Spleen (tissue), 11 donors: ENCODE measurements around the gene ADAM15. TPM values are rescaled to one million over a fixed set of nuclear protein-coding genes. Genes with fewer than 3 reads are reported as not detected.

ENCODE experiments used
- DNase-seq: peaks from one replicate; pipeline ENCODE4 v3.0.0-alpha.2; 2020
- H3K27ac ChIP-seq, 8 donors: fragments of 200-600 bp; sonication (generic) in 7 of 8; 1 replicate in 4 of 8; 2 replicates in 4 of 8; pipeline versions ENCODE4 v1.5.0 to v1.8.0; 2016 to 2021; ENCODE audit warnings: inconsistent platforms in 4 of 8, mild to moderate bottlenecking in 4 of 8, moderate library complexity in 1 of 8
- H3K27me3 ChIP-seq, 7 donors: fragments of 200-600 bp; sonication (generic) in 6 of 7; replicated peaks in 1 of 7; 1 replicate in 4 of 7; 2 replicates in 3 of 7; pipeline versions ENCODE4 v1.5.0 to v1.8.0; 2016 to 2021; ENCODE audit warnings: inconsistent platforms in 3 of 7, mild to moderate bottlenecking in 1 of 7
- H3K36me3 ChIP-seq, 6 donors: fragments of 200-600 bp; sonication (generic) in 5 of 6; 1 replicate in 4 of 6; 2 replicates in 2 of 6; pipeline versions ENCODE4 v1.5.0 to v1.8.0; 2016 to 2021; ENCODE audit warnings: inconsistent platforms in 2 of 6
- H3K4me1 ChIP-seq, 6 donors: fragments of 200-600 bp; sonication (generic) in 5 of 6; 1 replicate in 3 of 6; 2 replicates in 3 of 6; pipeline versions ENCODE4 v1.5.0 to v1.8.0; 2016 to 2021; ENCODE audit warnings: inconsistent platforms in 3 of 6
- H3K4me3 ChIP-seq, 8 donors: fragments of 200-600 bp; sonication (generic) in 7 of 8; 1 replicate in 4 of 8; 2 replicates in 4 of 8; pipeline versions ENCODE4 v1.5.0 to v1.8.0; 2016 to 2021; ENCODE audit warnings: inconsistent platforms in 4 of 8, mild to moderate bottlenecking in 4 of 8, moderate library complexity in 2 of 8
- H3K9me3 ChIP-seq, 8 donors: fragments of 200-600 bp; sonication (generic) in 7 of 8; 1 replicate in 4 of 8; 2 replicates in 4 of 8; pipeline versions ENCODE4 v1.5.0 to v1.8.0; 2016 to 2021; ENCODE audit warnings: inconsistent platforms in 4 of 8
- POLR2A ChIP-seq, 3 donors: fragments of 450-650 bp; IDR thresholded peaks; one replicate each; pipeline ENCODE4 v1.5.1; 2017; ENCODE audit warnings: antibody characterized with exemption in 3 of 3, mild to moderate bottlenecking in 1 of 3
- POLR2AphosphoS5 ChIP-seq, 3 donors: sonication (generic); formaldehyde crosslinking; IDR thresholded peaks; one replicate each; pipeline ENCODE4 v1.5.1; 2017; ENCODE audit warnings: antibody characterized with exemption in 3 of 3
- WGBS, 5 donors: extraction: QIAGEN DNeasy Blood & Tissue Kit in 3 of 5; methylation state at CpG; one replicate each; pipeline versions ENCODE4 v1.1.5 to v1.1.7; 2013 to 2018; 5-methylcytosine and 5-hydroxymethylcytosine counted together
- intact Hi-C: fragments of 100-400 bp; cut with DNase I; formaldehyde crosslinking; loops from one replicate; pipeline ENCODE4 v1.15.0; 2023; ENCODE audit warnings: low total_unique reads
- polyA plus RNA-seq, 3 donors: library from polyadenylated mRNA; stranded (reverse); fragments of 200-250 nt; gene quantifications; one replicate each; pipeline ENCODE4 v1.2.1, GENCODE V29; 2013
- total RNA-seq, 7 donors: library from RNA; depleted of rRNA in 3 of 7; stranded (reverse); fragments of >200 nt in 3 of 7; fragmentation: NEBNext Ultra II Directional in 4 of 7; extraction: Animal tissue kit (Norgen Biotek cat#: 25700) in 4 of 7; gene quantifications; one replicate each; pipeline versions ENCODE4 v1.1.0 to v1.2.1, GENCODE V29; 2016 to 2021
- TF ChIP-seq, protein P1 (sequence below), 11 experiments: fragments of 200-600 bp in 7 of 11; fragments of 450-650 bp in 4 of 11; sonication (generic) in 4 of 11; IDR thresholded peaks in 8 of 11; conservative IDR thresholded peaks in 3 of 11; 1 replicate in 7 of 11; 2 replicates in 4 of 11; pipeline versions ENCODE4 v1.4.0 to v1.8.0; 2016 to 2021; ENCODE audit warnings: antibody characterized with exemption in 11 of 11, inconsistent platforms in 4 of 11, mild to moderate bottlenecking in 1 of 11
- donor health status: healthy with polysubstance abuse.
- donor health status: DM: no; HTN: no; CAD: no; lungs with moderate emphysema.
- donor health status: DM: no; HTN: no; CAD: no.
- donor health status: Bipolar disorder and iron deficiency.
- donor health status: healthy.
- donor health status: DM: no; HTN: no; CAD: no.
- donor health status: DM: yes; HTN: yes; CAD: no.

ADAM15 gene
- total and polyA plus RNA-seq, 10 donors = 70.8 to 313 (median 86.6) TPM

GRCh38 chr1:155004352-155005075, 46.6 kb upstream of the ADAM15 start:
- H3K36me3 ChIP-seq = no peaks in the 10 kb centered on the region
- peak overlapping the region; percentile 71 to 90 (median 78) for H3K4me3 ChIP-seq
- H3K4me1 ChIP-seq = peaks cover 33 to 91% (median 68%) of the 10 kb centered on the region in 6 donors
- intact Hi-C loops = loop anchor here (5.0 to 10.0 kb wide), 2 partner anchors 42 to 60 kb away; partner anchors contain the start of genes EFNA4 and PYGO2
- H3K27me3 ChIP-seq = no peaks in the 10 kb centered on the region
- WGBS, 5 donors = 42 to 62% (median 45%) methylated on average over 5 of the region's 5 CpGs
- H3K27ac ChIP-seq = peak overlapping the region; percentile 81 to 99 (median 95)
- no peaks in the 10 kb centered on the region for H3K9me3 ChIP-seq
- no peak for TF ChIP-seq POLR2A (IDR thresholded peaks at IDR 0.05)
- TF ChIP-seq, protein P1, sequence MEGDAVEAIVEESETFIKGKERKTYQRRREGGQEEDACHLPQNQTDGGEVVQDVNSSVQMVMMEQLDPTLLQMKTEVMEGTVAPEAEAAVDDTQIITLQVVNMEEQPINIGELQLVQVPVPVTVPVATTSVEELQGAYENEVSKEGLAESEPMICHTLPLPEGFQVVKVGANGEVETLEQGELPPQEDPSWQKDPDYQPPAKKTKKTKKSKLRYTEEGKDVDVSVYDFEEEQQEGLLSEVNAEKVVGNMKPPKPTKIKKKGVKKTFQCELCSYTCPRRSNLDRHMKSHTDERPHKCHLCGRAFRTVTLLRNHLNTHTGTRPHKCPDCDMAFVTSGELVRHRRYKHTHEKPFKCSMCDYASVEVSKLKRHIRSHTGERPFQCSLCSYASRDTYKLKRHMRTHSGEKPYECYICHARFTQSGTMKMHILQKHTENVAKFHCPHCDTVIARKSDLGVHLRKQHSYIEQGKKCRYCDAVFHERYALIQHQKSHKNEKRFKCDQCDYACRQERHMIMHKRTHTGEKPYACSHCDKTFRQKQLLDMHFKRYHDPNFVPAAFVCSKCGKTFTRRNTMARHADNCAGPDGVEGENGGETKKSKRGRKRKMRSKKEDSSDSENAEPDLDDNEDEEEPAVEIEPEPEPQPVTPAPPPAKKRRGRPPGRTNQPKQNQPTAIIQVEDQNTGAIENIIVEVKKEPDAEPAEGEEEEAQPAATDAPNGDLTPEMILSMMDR (IDR thresholded peaks at IDR 0.05 in 8 of 11, conservative IDR thresholded peaks at IDR 0.05 in 3 of 11) = no peak
- TF ChIP-seq POLR2AphosphoS5 (IDR thresholded peaks at IDR 0.05) = no peak
- no peak for DNase-seq

- WGBS, 5 donors = 33 to 42% (median 41%) methylated on average over 16 to 17 of the region's 17 CpGs
- H3K4me1 ChIP-seq = peaks cover 26 to 91% (median 67%) of the 10 kb centered on the region in 6 donors
- peak; percentile 88 for DNase-seq
- H3K27ac ChIP-seq = peak overlapping the region; percentile 81 to 99 (median 95)
- peak; percentile 20 to 56 (median 42) for TF ChIP-seq POLR2AphosphoS5 (IDR thresholded peaks at IDR 0.05)
- no peak for TF ChIP-seq POLR2A (IDR thresholded peaks at IDR 0.05)
- TF ChIP-seq, protein P1 (IDR thresholded peaks at IDR 0.05 in 8 of 11, conservative IDR thresholded peaks at IDR 0.05 in 3 of 11) = no peak
- H3K36me3 ChIP-seq = no peaks in the 10 kb centered on the region
- no peaks in the 10 kb centered on the region for H3K27me3 ChIP-seq
- H3K4me3 ChIP-seq = peak overlapping the region in 5 of 8 donors; percentile 71 to 90 (median 81)
- intact Hi-C loops = loop anchor here (10.0 kb wide), 1 partner anchor 59 kb away; the partner anchor contains the start of gene EFNA4
- no peaks in the 10 kb centered on the region for H3K9me3 ChIP-seq
Observed at GRCh38 chr1:155005076-155006011, 45.8 kb upstream of the ADAM15 start.

GRCh38 chr1:155006601-155007101, 44.5 kb upstream of the ADAM15 start:
- Histone ChIP-seq H3K4me1 (peaks cover 28 to 91% (median 80%) of the 10 kb centered on the region in 6 donors), H3K27ac (peak overlapping the region; percentile 81 to 99 (median 95)), H3K36me3 (peaks cover 0 to 9% (median 0%) of the 10 kb centered on the region in 6 donors), H3K4me3 (peak overlapping the region in 1 of 8 donors; percentile 76), H3K9me3 (no peaks in the 10 kb centered on the region), H3K27me3 (no peaks in the 10 kb centered on the region)
- peak; percentile 79 for DNase-seq
- TF ChIP-seq, protein P1 (IDR thresholded peaks at IDR 0.05 in 8 of 11, conservative IDR thresholded peaks at IDR 0.05 in 3 of 11) = no peak
- TF ChIP-seq POLR2A (IDR thresholded peaks at IDR 0.05) = no peak
- no peak for TF ChIP-seq POLR2AphosphoS5 (IDR thresholded peaks at IDR 0.05)
- intact Hi-C loops = loop anchor here (10.0 kb wide), 1 partner anchor 58 kb away; the partner anchor contains the start of gene EFNA4
- 4 to 17% (median 11%) methylated on average over 2 of the region's 2 CpGs for WGBS, 5 donors
